NCI-H526 treated with DMSO at 0.1 percent for 48 hours (cell line): Measurements from ENCODE around the gene ZNF593OS.
A peak's percentile ranks its signal among the peaks of the same experiment; 100 is the strongest.

Experiments used
- DNase-seq: peaks from one replicate; lab custom pipeline; 2025; lab: John Stamatoyannopoulos, UW

The ZNF593OS gene

GRCh38 chr1:26158908-26159742 lies 12.5 kb downstream of the ZNF593OS start, which contains the start of gene FAM110D:
Gene FAM110D (plus strand): TSS chr1:26159079. CDS start chr1:26161292, 2,213 bp downstream.
- no peak for DNase-seq

DNA sequence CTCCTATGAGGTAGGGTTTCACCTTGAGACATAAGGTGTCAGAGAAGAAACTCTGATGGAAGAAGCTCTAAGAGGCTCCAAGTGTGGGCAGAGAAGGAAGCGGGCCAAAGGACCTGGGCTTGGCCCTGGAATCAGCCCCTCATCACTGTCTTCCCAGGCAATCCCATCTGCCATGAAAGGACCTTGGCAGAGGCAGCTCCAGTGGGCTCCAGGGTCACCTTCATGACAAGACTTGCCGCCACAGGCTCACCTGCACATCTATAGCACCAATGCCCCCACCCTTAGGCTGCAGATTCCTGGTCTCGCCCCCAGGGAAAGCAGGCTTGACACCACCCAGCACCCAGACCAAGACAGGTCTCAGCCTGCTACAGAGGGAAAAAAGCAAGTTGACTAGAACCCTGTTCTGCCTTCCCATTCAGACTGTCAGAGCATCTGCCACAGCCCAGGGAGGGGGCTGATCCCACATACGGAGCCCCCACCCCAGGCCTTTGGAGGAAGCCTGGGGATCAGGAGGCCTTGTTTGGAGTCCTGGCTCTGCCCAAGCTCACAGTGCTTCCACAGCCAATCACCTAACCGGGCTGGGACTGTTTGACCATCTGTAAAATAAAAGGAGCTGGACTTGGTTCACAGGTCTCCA lies 13.2 kb downstream of the ZNF593OS start:
- no peak for DNase-seq

- DNase-seq = no peak
Measured at GRCh38 chr1:26156285-26157038, 15.2 kb downstream of the ZNF593OS start.

DNA sequence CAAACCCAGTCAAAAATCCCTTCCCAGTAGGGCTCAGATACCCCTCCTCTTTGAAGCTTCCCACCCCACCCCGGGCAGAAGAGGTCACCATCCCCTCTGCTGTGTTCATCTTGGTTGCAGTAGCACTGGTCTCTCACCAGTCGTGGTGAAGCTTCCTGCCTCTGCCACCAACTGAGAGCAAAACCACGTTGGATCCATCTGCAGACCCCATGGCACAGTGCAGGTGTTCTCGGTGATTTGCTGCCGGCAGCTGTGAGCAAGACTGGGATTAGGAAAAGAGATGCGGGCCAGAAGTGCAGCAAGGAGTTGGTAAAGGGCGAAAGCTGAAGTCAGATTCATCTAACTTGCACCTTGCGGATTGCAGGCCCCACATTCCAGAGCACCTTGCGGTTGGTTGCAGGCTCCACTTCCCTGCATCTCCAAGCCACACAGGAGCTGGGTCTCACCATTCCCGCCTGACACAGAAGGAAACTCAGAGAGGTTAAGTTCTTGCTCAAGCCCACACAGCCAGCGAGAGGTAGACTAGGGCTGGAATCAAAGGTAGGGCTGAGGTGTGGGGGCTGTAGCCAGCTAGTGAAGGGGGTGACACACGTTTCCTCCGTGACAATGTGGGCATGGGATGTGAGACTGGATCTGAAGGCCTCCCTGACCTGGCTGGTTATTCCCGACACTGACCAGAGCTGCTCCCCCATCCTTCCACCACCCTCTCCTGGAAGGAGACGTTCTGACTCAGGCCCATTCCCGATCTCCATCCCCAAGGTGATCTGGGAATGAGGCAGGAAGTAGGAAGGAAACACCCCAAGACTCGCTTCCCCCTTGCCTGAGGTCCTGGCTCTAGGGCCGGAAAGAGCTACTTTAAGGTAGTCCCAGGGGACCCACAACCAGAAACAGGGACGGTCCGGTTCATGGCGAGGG lies 16.0 kb downstream of the ZNF593OS start:
- no peak for DNase-seq

DNA sequence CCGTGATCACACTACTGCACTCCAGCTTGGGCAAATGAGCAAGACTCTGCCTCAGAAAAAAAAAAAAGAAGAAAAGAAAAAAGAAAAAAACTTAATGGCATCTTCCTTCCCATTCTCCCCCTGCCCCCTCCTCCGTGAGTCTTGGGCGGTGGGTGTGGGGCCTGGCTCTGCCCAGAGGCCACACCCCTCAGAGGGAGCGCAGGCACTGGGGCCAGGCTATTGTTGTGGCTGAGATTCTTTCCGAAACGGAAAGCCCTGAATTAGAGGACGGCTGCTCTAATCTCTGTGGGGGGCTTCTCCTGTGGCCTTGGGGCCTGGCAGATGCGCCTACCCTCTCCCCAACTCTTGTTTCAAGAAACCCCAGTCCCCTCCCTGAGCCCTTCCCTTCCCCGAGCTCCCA lies 16.9 kb downstream of the ZNF593OS start:
- DNase-seq = no peak

GRCh38 chr1:26153966-26154532 lies 17.6 kb downstream of the ZNF593OS start:
- DNase-seq = no peak

- DNase-seq = no peak
Measured at GRCh38 chr1:26148887-26149286, 22.7 kb downstream of the ZNF593OS start.

DNA sequence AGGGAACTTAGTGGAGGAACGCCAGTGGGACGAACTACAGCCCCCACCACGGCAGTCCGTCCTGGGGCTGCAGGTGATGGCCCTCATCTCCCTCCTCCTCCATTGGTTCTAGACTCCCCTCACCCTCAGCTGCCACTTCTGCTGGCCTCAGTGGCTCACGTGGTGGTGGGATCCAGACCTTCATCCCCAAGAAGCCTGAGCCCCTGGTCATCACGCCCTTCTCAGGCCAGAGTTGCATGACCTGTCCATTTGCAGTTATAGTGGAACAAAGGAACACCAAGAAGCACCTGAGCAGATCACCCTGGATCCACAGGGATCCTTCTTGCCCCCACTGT lies 25.7 kb downstream of the ZNF593OS start:
- DNase-seq = no peak

DNA sequence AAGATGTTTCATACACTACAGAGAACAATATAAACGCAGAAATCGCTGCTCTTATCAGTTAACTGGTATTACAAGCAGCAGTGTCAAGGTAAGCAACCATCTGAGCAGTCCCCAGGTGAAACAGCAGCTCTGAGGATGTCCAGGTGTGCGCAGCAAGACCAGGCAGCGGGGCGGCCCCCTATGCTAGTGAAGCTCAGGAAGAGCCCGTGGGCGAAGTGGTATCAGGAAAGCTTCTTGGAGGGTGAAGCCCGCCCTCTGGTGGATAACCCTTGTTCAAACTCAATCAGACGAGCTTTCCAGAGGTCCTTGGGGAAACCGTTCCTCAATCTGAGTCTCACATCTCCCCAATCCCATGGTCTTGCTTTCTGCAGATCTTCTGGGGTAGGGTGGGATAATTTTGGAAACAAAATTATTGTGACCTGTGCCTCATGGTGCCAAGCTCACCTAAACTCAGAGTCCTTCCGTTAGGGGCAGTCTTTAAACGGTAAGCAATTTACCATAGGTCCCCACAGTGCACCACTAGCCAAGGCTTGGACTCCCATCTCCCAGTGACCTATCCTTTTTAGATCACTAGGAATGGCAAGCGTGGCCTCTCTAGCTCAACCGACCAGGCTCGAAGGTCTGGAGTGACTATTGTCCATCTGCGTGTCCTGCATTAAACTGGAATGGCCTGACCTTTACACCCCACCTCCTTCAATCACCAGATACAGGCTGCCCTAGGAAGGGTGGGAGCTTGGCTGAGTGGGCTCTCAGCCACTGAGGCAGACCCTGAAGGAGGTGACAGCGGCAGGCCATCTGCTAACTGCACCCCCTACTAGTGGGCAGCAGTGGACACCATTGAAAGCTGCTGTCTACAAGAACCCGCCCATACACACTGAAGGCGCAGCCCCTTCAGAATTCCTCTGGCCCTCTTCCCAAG lies 26.3 kb downstream of the ZNF593OS start:
- peak; percentile 88 for DNase-seq

DNA sequence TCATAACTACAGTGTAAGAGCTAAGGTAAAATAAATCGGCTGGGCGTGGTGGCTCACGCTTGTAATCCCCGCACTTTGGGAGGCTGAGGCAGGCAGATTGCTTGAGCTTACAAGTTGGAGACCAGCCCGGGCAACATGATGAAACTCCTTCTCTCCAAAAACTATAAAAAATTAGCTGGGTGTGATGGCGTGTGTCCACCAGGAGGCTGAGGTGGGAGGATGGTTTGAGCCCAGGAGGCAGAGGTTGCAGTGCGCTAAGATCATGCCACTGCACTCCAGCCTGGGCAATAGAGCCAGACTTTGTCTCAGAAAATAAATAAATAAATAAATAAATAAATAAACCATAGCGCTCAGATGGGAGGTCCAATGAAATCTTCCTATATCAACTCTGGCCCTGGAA lies 29.5 kb downstream of the ZNF593OS start:
- DNase-seq = no peak

- DNase-seq = no peak
Measured at GRCh38 chr1:26138974-26139558, 32.6 kb downstream of the ZNF593OS start.

GRCh38 chr1:26134466-26134865 lies 37.2 kb downstream of the ZNF593OS start:
- no peak for DNase-seq

GRCh38 chr1:26132834-26133167 lies 38.8 kb downstream of the ZNF593OS start:
- no peak for DNase-seq

- DNase-seq = no peak
Measured at GRCh38 chr1:26132128-26132833, 39.4 kb downstream of the ZNF593OS start.

DNA sequence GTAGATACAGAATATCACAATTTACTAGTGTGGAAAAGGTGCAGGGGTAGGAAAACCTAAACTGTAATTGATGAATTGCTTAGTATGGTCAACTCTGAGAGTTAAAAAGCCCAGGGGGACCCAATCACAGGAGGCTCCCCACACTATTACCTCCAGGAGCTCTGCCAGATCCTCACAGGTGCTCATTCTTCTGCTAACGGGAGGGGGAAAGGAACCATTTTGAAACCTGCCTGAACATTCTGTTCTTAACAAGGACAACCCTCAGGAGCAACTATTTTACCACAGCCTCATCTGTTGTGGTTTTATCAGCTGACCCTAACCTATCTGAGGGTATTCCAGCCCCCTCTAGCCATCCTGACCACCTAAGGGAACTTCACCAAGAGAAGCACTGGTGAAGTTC lies 40.9 kb downstream of the ZNF593OS start:
- no peak for DNase-seq

DNA sequence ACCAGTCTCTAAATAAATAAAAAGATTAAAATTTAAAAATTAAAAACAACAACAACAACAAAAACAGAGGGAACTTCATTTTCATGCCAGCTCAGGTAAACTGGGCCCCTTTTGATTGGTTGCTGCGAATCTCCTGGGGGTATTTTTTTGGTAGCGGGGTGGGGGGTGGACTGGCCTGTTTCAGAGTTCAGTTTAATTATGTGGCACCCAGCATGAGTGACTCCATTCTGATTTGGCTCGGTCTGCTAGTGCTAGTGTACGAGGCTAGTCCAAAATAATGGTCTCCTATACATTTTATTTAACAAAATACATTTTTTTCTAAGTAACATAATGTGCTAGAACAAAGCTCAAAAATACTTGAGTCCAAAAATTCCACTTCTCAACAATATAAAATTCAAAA lies 41.9 kb downstream of the ZNF593OS start:
- no peak for DNase-seq

DNA sequence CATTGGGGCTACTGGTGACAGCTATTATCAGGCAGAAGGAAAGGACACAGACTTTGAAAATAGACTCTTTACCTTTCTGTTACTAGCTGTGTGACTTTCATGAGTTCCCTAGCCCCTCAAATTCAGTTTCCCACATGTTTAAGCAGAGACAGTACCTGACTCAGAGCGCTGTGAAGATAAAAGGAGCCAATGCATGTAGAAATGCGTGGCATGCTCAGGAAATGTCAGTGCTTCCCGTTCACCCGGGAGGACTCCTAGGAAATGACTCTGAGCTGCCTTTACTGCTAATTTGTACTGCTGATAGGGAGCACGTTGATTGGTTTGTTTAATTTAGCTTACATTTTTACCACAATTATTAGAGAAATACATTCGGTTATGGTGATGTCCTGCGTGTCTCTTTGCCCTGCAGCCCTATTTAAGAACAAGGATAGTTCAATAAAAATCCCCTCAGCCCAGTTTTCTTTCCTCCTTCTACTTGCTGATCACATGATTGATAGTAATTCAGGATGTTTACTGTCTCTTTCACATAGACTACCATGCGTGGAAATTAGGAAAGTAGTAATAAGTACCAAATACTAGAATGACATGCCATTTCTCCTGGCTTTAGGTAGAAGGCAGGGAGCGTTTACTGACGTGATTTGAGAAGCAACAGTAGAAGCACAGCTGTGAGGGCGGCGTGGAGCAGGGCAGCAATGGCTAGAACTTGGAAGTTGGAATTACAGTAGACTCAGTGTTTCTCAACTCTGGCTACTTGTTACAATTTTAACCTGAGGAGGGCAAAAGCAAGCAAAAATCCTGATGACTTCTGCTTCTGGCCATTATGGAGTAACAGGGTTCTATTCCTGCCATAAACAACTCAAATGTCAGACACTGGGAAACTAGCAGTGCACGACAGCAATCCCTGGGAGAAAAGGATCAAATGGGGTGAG lies 44.1 kb downstream of the ZNF593OS start:
- DNase-seq = no peak

DNA sequence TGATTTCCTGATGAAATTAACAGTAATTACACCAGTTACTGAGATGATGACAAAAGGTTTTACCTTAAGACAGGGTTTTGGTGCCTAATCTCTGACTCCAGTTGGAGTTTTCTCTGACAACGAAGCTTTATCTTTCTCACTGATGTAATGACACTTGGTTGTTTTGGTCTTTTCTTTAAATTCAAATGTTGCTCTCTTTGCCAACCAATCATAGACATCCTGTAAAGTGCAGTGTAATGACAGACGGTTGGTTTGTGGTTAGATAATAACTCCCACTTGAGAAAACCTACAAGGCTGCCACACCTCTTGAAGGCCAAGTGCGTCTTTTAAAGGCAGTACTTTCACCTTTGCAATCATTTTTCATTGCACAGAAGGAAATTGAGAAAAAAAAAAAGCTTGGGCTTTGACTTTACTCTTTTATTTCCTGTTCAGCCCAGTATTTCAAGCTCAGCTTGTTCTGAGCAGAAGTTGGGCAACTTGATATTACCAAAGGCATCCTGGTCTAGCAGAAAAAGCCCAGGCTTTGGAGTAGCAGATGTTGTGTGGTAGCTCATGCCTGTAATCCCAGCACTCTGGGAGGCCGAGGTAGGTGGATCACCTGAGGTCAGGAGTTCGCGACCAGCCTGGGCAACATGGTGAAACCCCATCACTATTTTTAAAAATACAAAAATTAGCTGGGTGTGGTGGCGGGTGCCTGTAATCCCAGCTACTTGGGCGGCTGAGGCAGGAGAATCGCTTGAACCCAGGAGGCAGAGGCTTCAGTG lies 45.1 kb downstream of the ZNF593OS start:
- DNase-seq = no peak
